HG02973 (cell line): ENCODE results near the gene PRPF31.
A peak's percentile ranks its signal among the peaks of the same experiment; 100 is the strongest.
"Not testable (repeated sequence)": the region's sequence is repeated elsewhere in the genome, so short reads cannot be mapped to it uniquely, and the experiment has no call there.

Experiments used
- ATAC-seq: cut with Tn5 transposase; IDR thresholded peaks from one replicate; pipeline ENCODE4 v1.9.1; 2021; ENCODE audit warnings: moderate library complexity; ENCODE audit not compliant: unreplicated experiment

The PRPF31 gene

GRCh38 chr19:54115109-54116063 is at the start of gene PRPF31, which contains the start of gene TFPT:
TSS of gene PRPF31 (plus strand) at chr19:54115754. CDS start at chr19:54118279, 2,525 bp downstream.
TSS of gene TFPT (minus strand) at chr19:54115657. CDS start at chr19:54115269, 388 bp downstream.
- peak; percentile 76 for ATAC-seq

- ATAC-seq, result no peak
Measured at GRCh38 chr19:54069470-54069869, 46.1 kb upstream of the PRPF31 start.

- no peak for ATAC-seq
Measured at GRCh38 chr19:54073829-54074228, 41.7 kb upstream of the PRPF31 start.

- ATAC-seq, result no peak
Measured at GRCh38 chr19:54074851-54075250, 40.7 kb upstream of the PRPF31 start.

- ATAC-seq, result no peak
Measured at GRCh38 chr19:54077334-54077733, 38.2 kb upstream of the PRPF31 start.

GRCh38 chr19:54081032-54081431 is 34.5 kb upstream of the PRPF31 start, which contains the start of gene TARM1:
TSS of gene TARM1 (minus strand) at chr19:54081365. CDS start at chr19:54081340, 25 bp downstream.
- no peak for ATAC-seq

- no peak for ATAC-seq
Measured at GRCh38 chr19:54084410-54084809, 31.1 kb upstream of the PRPF31 start.

- no peak for ATAC-seq
Measured at GRCh38 chr19:54094426-54095000, 21.0 kb upstream of the PRPF31 start.

- ATAC-seq, result no peak
Measured at GRCh38 chr19:54095136-54095858, 20.3 kb upstream of the PRPF31 start.

GRCh38 chr19:54095859-54096616 is 19.5 kb upstream of the PRPF31 start:
- ATAC-seq, result not testable (repeated sequence)

- ATAC-seq, result no peak
Measured at GRCh38 chr19:54096617-54097106, 18.9 kb upstream of the PRPF31 start.

GRCh38 chr19:54099190-54099902 is 16.2 kb upstream of the PRPF31 start:
- no peak for ATAC-seq

- ATAC-seq, result not testable (repeated sequence)
Measured at GRCh38 chr19:54099903-54100255, 15.7 kb upstream of the PRPF31 start.

GRCh38 chr19:54100561-54100960 is 15.0 kb upstream of the PRPF31 start, which contains the start of gene OSCAR:
TSS of gene OSCAR (minus strand) at chr19:54100803. CDS start at chr19:54100792, 11 bp downstream.
- no peak for ATAC-seq

- peak; percentile 93 for ATAC-seq
Measured at GRCh38 chr19:54102421-54103169, 13.0 kb upstream of the PRPF31 start, which contains the start of gene NDUFA3. TSS of gene NDUFA3 (plus strand) at chr19:54102855. CDS start at chr19:54102879, 24 bp downstream.

- no peak for ATAC-seq
Measured at GRCh38 chr19:54104998-54105715, 10.4 kb upstream of the PRPF31 start.

- no peak for ATAC-seq
Measured at GRCh38 chr19:54105796-54106195, 9.8 kb upstream of the PRPF31 start.

GRCh38 chr19:54106716-54107115 is 8.8 kb upstream of the PRPF31 start:
- no peak for ATAC-seq
